Neural progenitor cell (in vitro differentiated cells): Measurements from ENCODE around the gene FMR1. TPM values are rescaled to one million over a fixed set of nuclear protein-coding genes. Genes with fewer than 3 reads are reported as not detected.
A peak's percentile ranks its signal among the peaks of the same experiment; 100 is the strongest.

Experiments used
- DNase-seq: peaks from one replicate; pipeline ENCODE4 v3.0.0-alpha.2; 2016; ENCODE audit warnings: low spot score
- H2AFZ ChIP-seq: fragments of 200-600 bp; sonication (generic); replicated peaks from 2 replicates; pipeline ENCODE4 v1.6.1; 2016; ENCODE audit warnings: antibody characterized with exemption
- H3F3A ChIP-seq: fragments of 200-600 bp; sonication (generic); 2 replicates; pipeline ENCODE4 v1.6.1; 2016; ENCODE audit warnings: antibody characterized with exemption, low read depth
- H3K27ac ChIP-seq: fragments of 200-600 bp; sonication (generic); 2 replicates; pipeline ENCODE4 v1.5.1; 2016; ENCODE audit warnings: mild to moderate bottlenecking
- H3K27me3 ChIP-seq: fragments of 200-600 bp; sonication (generic); 2 replicates; pipeline ENCODE4 v1.6.1; 2016; ENCODE audit warnings: mild to moderate bottlenecking, moderate library complexity
- H3K36me3 ChIP-seq: fragments of 200-600 bp; sonication (generic); 2 replicates; pipeline ENCODE4 v1.5.1; 2016
- H3K4me1 ChIP-seq: fragments of 200-600 bp; sonication (generic); 2 replicates; pipeline ENCODE4 v1.6.1; 2016; ENCODE audit warnings: mixed run types
- H3K4me2 ChIP-seq: fragments of 200-600 bp; sonication (generic); 2 replicates; pipeline ENCODE4 v1.6.1; 2016
- H3K4me3 ChIP-seq: fragments of 200-600 bp; sonication (generic); 2 replicates; pipeline ENCODE4 v1.5.1; 2016
- H3K79me2 ChIP-seq: fragments of 200-600 bp; sonication (generic); 2 replicates; pipeline ENCODE4 v1.6.1; 2016; ENCODE audit warnings: low read depth
- H3K9ac ChIP-seq: fragments of 200-600 bp; sonication (generic); 2 replicates; pipeline ENCODE4 v1.6.1; 2016
- H3K9me3 ChIP-seq: fragments of 200-600 bp; sonication (generic); 2 replicates; pipeline ENCODE4 v1.5.1; 2016; ENCODE audit warnings: low read depth
- H4K20me1 ChIP-seq: fragments of 200-600 bp; sonication (generic); 2 replicates; pipeline ENCODE4 v1.6.1; 2016; ENCODE audit warnings: low read depth
- H3K27ac Mint-ChIP-seq: 3 replicates; pipeline ENCODE4 v1.8.0; 2021; ENCODE audit warnings: mixed read lengths
- H3K27me3 Mint-ChIP-seq: 2 replicates; pipeline ENCODE4 v1.8.0; 2022; ENCODE audit warnings: low read depth, mild to moderate bottlenecking, inconsistent platforms, moderate library complexity, mixed read lengths; ENCODE audit not compliant: insufficient read depth
- H3K36me3 Mint-ChIP-seq: 3 replicates; pipeline ENCODE4 v1.8.0; 2021; ENCODE audit warnings: mixed read lengths
- H3K4me1 Mint-ChIP-seq: 3 replicates; pipeline ENCODE4 v1.8.0; 2021; ENCODE audit warnings: mixed read lengths
- H3K4me3 Mint-ChIP-seq: 3 replicates; pipeline ENCODE4 v1.8.0; 2021; ENCODE audit warnings: mild to moderate bottlenecking, moderate library complexity, mixed read lengths
- H3K9me3 Mint-ChIP-seq: 3 replicates; pipeline ENCODE4 v1.8.0; 2020; ENCODE audit warnings: mixed read lengths
- CTCF ChIP-seq: fragments of 200-600 bp; sonication (generic); IDR thresholded peaks from 2 replicates; pipeline ENCODE4 v1.5.1; 2017; ENCODE audit warnings: antibody characterized with exemption, mild to moderate bottlenecking
- EZH2 ChIP-seq: fragments of 200-600 bp; sonication (generic); IDR thresholded peaks from 2 replicates; pipeline ENCODE4 v1.6.1; 2017; ENCODE audit warnings: antibody characterized with exemption, mild to moderate bottlenecking, moderate library complexity
- EZH2phosphoT487 ChIP-seq: fragments of 200-600 bp; sonication (generic); IDR thresholded peaks from 2 replicates; pipeline ENCODE4 v1.6.1; 2017; ENCODE audit warnings: antibody characterized with exemption
- total RNA-seq: library from RNA; depleted of rRNA; stranded (reverse); fragments of >200 nt; gene quantifications from 2 replicates; pipeline ENCODE4 v1.2.3, GENCODE V29; 2015; ENCODE audit warnings: low replicate concordance

The FMR1 gene
- total RNA-seq, 1 donor from 2014 or later: 61.1 TPM

GRCh38 chrX:147908106-147908505 lies 3.6 kb upstream of the FMR1 start:
- Mint-ChIP-seq H3K9me3 (peaks cover 3% of the 10 kb centered on the region), H3K4me3 (no peak overlapping the region), H3K36me3 (no peaks in the 10 kb centered on the region)

DNA sequence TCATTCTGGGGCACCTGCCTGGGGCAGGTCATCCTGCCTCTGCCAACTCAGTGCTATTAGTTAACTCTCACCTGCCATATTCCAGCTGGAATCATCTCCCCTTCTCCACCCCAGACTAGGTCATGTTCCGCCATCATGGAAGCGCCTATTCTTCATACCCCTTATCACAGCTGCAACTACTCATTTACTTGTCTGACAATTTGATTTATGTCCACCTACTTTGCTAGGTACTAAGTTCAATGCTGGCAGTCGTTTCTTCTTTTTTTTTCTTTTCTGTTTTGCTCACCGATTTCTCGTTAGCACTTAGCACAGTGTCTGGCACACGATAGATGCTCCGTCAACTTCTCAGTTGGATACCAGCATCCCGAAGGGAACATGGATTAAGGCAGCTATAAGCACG lies 1.1 kb upstream of the FMR1 start:
- DNase-seq: no peak
- Histone ChIP-seq H3K9me3 (no peaks in the 10 kb centered on the region), H3K79me2 (peaks cover 36% of the 10 kb centered on the region), H3K4me1 (peaks cover 9% of the 10 kb centered on the region), H3F3A (peaks cover 6% of the 10 kb centered on the region), H3K4me2 (no peak overlapping the region), H4K20me1 (peaks cover 26% of the 10 kb centered on the region), H3K36me3 (no peaks in the 10 kb centered on the region), H2AFZ (no peak overlapping the region), H3K27me3 (no peaks in the 10 kb centered on the region), H3K4me3 (no peak overlapping the region), H3K27ac (no peak overlapping the region), H3K9ac (no peak overlapping the region)
- TF ChIP-seq EZH2phosphoT487: no peak
- TF ChIP-seq CTCF: no peak
- no peak for TF ChIP-seq EZH2
- Mint-ChIP-seq H3K4me3 (peak overlapping the region; percentile 85), H3K27ac (no peak overlapping the region), H3K27me3 (no peaks in the 10 kb centered on the region), H3K36me3 (no peaks in the 10 kb centered on the region), H3K9me3 (peaks cover 3% of the 10 kb centered on the region), H3K4me1 (peaks cover 13% of the 10 kb centered on the region)

More at GRCh38 chrX:147908106-147908505, 3.6 kb upstream of the FMR1 start:
- no peak overlapping the region for H3K4me3 ChIP-seq
- H3K27ac Mint-ChIP-seq: no peak overlapping the region
- H3K9ac ChIP-seq: no peak overlapping the region
- no peak overlapping the region for H2AFZ ChIP-seq
- H3K79me2 ChIP-seq: peaks cover 11% of the 10 kb centered on the region
- TF ChIP-seq EZH2phosphoT487 (no peak), EZH2 (no peak), CTCF (no peak)
- peaks cover 6% of the 10 kb centered on the region for H3F3A ChIP-seq
- no peak for DNase-seq
- no peaks in the 10 kb centered on the region for H3K27me3 Mint-ChIP-seq
- no peaks in the 10 kb centered on the region for H3K9me3 ChIP-seq
- H4K20me1 ChIP-seq: peaks cover 2% of the 10 kb centered on the region
- H3K27ac ChIP-seq: no peak overlapping the region
- H3K4me1 Mint-ChIP-seq: no peaks in the 10 kb centered on the region
- H3K4me1 ChIP-seq: no peaks in the 10 kb centered on the region
- no peaks in the 10 kb centered on the region for H3K27me3 ChIP-seq
- no peaks in the 10 kb centered on the region for H3K36me3 ChIP-seq
- H3K4me2 ChIP-seq: no peak overlapping the region

DNA sequence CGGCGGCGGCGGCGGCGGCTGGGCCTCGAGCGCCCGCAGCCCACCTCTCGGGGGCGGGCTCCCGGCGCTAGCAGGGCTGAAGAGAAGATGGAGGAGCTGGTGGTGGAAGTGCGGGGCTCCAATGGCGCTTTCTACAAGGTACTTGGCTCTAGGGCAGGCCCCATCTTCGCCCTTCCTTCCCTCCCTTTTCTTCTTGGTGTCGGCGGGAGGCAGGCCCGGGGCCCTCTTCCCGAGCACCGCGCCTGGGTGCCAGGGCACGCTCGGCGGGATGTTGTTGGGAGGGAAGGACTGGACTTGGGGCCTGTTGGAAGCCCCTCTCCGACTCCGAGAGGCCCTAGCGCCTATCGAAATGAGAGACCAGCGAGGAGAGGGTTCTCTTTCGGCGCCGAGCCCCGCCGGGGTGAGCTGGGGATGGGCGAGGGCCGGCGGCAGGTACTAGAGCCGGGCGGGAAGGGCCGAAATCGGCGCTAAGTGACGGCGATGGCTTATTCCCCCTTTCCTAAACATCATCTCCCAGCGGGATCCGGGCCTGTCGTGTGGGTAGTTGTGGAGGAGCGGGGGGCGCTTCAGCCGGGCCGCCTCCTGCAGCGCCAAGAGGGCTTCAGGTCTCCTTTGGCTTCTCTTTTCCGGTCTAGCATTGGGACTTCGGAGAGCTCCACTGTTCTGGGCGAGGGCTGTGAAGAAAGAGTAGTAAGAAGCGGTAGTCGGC lies 528 bp downstream of the FMR1 start:
- no peaks in the 10 kb centered on the region for H3K27me3 Mint-ChIP-seq
- H2AFZ ChIP-seq: no peak overlapping the region
- peaks cover 16% of the 10 kb centered on the region for H3K4me1 Mint-ChIP-seq
- no peak for TF ChIP-seq EZH2
- TF ChIP-seq EZH2phosphoT487: no peak
- TF ChIP-seq CTCF: no peak
- H3K36me3 Mint-ChIP-seq: no peaks in the 10 kb centered on the region
- peak overlapping the region; percentile 75 for H3K9ac ChIP-seq
- H3K27me3 ChIP-seq: no peaks in the 10 kb centered on the region
- peak overlapping the region; percentile 85 for H3K4me3 ChIP-seq
- H3K36me3 ChIP-seq: no peaks in the 10 kb centered on the region
- peaks cover 52% of the 10 kb centered on the region for H3K79me2 ChIP-seq
- no peaks in the 10 kb centered on the region for H3K9me3 ChIP-seq
- H4K20me1 ChIP-seq: peaks cover 26% of the 10 kb centered on the region
- peak overlapping the region; percentile 72 for H3K4me2 ChIP-seq
- DNase-seq: peak; percentile 53
- H3K27ac Mint-ChIP-seq: peak overlapping the region; percentile 93
- H3K4me1 ChIP-seq: peaks cover 21% of the 10 kb centered on the region
- H3K9me3 Mint-ChIP-seq: peaks cover 3% of the 10 kb centered on the region
- peaks cover 6% of the 10 kb centered on the region for H3F3A ChIP-seq
- H3K4me3 Mint-ChIP-seq: peak overlapping the region; percentile 97
- H3K27ac ChIP-seq: peak overlapping the region; percentile 89
